Stimulated activated CD4-positive, alpha-beta T cell treated with anti-CD3 and anti-CD28 coated beads, TNF-alpha, amount 100 ng/mL, for 48 hours (primary cell): Measurements from ENCODE around the gene DRC7.

Experiments used
- DNase-seq, 3 donors: peaks; one replicate each; pipeline ENCODE4 v3.0.0-alpha.2; 2020; ENCODE audit warnings: low read depth in 3 of 3

The DRC7 gene

DNA sequence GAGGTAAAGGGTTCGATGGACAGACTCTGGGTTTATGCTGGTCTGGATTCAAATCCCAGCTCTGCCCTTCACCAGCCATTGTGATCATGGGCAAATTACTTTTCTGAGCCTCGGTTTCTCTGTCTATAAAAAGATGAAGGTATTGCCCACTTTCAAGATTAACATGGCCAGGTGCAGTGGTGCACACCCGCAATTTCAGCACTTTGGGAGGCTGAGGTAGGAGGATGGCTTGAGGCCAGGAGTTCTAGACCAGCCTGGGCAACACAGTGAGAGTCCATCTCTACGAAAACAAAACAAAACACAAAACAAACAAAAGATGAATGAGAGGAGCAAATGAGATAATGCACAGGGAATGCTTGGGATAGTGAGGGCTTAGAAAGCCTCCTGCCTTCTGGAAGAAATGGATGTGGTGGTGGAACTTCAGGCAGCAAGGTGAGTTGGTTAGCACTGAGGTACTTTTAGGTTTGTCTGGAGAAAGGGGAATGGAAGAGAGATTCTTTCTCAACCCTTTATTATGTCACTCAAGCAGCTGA is 18.0 kb upstream of the DRC7 start:
- no peak for DNase-seq

DNA sequence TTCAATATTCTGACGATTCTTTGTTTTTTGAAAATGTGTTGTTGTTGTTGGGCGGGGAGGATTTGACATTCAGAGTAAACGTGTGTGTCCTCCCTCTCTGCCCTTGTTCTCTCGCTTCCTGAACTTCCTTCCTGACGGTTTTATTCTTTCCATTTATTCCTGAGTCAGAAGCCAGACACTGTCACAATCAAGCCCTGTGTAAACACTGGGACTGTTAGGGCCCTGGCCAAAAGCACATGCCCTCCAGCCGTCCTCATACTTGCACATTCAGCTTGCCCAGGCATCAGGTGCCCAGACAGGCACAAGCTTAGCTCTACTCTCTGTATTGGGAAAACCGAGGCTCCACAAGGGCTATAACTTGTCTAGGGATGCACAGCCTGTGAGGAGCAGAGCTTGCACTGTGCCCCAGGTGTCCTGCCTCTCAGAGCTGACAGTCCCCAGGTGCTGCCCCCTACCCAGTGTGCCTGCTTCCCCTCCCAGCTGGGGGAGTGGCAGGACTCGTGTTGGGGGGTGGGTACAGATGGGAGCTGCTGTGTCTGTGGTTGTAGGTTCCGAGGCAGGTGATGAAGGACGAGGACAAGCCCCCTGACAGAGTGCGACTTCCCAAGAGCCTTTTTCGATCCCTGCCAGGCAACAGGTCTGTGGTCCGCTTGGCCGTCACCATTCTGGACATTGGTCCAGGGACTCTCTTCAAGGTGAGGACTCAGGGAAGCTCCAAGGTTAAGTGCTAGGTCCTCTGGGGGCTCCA is 16.8 kb upstream of the DRC7 start:
- no peak for DNase-seq

GRCh38 chr16:57679016-57679415 is 15.6 kb upstream of the DRC7 start:
- DNase-seq, result no peak

DNA sequence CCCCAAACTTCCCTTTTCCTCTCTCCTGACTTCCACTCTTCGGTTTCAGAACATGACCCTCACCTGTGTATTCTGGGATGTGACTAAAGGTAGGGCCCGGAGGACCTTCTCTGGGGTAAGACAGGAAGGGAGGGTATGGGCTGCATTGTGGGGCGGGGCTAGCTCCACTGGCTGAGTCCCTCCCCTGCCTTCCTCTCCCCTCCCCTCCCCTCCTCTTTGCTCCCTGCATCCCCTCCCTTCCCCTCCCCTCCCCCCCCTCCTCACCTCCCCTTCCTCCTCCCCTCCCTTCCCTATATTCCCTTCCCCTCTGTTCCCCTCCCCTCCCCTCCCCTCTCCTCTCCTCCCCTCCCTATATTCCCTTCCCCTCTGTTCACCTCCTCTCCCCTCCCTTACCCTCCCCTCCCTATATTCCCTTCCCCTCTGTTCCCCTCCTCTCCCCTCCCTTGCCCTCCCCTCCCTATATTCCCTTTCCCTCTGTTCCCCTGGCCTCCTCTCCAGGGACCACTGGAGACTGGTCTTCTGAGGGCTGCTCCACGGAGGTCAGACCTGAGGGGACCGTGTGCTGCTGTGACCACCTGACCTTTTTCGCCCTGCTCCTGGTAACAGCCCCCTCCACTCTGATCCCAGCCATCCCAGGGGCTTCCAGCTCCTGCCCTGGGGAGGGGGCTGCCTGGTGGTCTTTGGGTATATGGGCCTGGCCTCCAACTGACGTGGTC is 14.7 kb upstream of the DRC7 start:
- DNase-seq, result no peak

DNA sequence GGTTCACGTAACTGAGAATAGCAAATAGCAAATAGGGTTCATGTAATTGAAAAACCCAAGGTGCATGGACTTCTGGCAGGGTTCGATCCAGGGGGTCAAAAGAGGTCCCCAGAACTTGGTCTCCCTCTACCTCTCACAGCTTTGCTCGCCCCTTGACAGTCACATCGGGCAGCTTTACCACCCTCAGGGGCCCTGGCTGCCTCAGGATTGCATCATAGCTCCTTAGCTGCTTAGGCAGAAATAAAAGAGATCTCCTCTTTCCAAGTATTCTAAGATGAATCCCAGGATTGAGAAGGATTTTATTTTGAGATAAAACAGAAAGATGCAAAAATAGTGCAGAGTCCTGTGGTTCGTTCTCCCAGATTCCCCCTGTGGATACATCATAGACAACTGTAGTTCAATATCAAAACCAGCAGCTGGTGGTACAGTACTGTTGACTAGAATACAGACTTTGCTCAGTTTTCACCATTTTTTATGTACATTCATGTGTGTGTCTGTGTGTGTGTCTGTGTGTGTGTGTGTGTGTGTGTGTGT is 13.7 kb upstream of the DRC7 start:
- no peak for DNase-seq

DNA sequence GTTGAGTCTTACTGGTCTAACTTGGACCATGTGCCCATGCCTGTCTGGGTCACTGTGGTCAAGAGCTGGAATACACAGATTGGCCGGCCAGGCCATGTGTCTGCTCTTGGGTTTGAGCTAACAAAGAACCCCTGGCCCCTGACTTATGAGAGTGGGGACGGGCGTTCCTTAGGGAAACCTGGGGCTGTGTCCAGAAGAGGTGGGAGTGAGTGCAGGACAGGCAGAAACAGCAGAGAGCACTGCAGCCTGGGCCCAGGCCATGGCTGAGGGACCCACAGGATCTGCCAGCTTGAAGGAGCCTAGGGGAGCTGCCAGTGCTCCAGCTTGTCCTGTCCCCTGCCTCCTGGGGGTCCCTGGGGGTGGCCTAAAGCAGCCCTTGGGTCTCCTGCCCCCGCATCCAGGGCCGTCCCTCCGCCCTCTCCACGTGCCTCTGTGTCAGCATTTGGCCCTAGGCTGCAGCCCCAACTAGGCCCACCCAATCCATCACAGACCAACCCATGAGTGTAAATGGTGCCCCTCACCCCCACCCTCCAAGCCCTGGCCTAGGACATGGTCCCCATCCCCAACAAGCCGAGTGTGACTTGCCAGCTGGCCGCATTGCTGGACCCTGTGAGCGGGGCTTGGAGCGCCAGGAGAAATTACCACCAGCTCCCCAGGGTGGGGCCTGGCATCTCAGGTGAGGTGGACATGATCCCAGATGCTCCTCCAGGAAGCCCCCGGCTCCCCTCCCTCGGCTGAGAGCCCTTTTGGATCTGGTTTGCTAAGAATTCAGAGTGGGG is 12.5 kb upstream of the DRC7 start:
- no peak for DNase-seq

GRCh38 chr16:57682809-57683635 is 11.6 kb upstream of the DRC7 start:
- DNase-seq, result no peak

DNA sequence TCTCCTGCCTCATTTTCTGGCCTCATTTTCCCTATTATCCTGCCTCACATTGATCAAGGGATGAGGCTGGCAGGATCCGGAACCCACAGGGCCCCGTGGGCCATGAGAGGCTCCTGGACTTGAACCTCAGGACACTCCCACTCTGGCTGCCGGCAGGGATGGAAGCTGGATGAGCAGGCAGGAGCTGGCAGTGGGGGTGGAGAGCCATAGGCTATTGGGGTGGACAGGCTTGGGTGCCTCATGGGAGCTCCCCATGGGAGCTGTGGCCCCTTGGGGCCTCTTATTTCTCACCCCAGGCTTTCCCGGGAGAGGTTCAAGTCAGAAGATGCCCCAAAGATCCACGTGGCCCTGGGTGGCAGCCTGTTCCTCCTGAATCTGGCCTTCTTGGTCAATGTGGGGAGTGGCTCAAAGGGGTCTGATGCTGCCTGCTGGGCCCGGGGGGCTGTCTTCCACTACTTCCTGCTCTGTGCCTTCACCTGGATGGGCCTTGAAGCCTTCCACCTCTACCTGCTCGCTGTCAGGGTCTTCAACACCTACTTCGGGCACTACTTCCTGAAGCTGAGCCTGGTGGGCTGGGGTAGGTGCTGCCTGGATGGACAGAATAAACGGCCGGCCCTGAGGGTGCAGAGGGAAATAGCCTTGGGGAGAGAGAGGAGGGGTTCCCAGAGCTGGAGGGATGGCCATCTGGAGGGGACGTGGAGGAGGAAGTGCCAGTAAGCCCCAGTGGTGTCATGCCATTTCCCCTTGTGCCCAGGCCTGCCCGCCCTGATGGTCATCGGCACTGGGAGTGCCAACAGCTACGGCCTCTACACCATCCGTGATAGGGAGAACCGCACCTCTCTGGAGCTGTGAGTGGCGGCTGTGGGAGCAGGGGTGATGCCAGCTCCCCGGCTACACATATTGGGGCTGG is 10.7 kb upstream of the DRC7 start:
- no peak for DNase-seq

DNA sequence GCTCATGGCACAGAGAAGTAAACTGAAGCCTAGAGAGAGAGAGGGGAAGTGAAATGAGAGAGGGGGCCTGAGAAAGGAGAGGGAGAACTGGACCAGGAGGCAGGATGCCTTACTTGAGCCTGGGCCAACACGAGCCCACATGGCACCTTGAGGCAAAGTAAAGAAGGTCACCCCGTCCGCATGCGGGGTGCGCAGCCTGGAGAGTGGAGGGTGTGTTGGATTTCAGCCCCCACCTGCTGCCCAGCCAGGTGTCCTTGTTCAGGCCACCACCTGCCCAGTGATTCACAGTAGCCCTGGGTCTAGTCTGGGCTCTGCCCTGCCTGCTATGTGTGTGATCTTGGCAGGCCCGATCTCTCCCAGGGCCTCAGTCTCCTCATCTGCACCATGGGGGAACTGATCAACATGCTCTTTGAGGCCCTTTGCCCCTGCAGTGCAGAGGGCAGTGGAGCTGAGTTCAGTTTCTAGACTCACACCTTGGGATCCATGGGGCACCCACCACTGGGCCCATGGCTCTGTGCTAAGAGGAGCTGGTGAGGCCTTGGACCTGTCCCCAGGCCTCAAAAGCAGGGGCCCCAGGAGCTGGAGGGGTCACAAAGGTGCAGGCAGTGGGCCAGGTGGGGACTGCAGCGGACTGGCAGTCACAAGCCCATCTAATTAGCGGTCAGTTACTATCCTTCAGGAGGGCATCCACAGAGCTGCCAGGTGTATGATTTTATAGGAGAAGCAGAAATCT is 9.8 kb upstream of the DRC7 start:
- DNase-seq, result no peak

GRCh38 chr16:57685633-57686032 is 9.0 kb upstream of the DRC7 start:
- no peak for DNase-seq

GRCh38 chr16:57686577-57686976 is 8.0 kb upstream of the DRC7 start:
- DNase-seq, result no peak

DNA sequence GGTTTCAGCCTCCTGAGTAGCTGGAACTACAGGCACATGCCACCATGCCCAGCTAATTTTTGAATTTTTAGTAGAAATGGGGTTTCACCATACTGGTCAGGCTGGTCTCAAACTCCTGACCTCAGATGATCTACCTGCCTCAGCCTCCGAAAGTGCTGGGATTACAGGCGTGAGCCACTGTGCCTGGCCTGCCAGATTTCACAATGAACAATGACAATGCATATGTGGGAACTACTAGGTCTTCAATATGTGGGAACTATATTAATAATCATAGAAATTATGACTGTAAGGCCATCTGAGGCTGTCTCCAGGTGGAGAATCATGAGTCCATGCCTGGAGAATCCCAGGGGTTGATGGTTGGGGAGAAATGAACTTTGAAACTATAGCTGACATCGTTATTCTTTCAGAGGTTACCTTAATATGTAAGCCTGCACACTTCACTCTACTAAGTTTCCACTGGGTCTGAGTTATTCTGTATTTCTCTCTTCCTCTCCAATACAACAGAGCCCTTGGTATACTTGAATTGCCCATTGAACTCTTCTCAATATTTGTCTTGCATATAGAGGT is 7.2 kb upstream of the DRC7 start:
- DNase-seq, result no peak

DNA sequence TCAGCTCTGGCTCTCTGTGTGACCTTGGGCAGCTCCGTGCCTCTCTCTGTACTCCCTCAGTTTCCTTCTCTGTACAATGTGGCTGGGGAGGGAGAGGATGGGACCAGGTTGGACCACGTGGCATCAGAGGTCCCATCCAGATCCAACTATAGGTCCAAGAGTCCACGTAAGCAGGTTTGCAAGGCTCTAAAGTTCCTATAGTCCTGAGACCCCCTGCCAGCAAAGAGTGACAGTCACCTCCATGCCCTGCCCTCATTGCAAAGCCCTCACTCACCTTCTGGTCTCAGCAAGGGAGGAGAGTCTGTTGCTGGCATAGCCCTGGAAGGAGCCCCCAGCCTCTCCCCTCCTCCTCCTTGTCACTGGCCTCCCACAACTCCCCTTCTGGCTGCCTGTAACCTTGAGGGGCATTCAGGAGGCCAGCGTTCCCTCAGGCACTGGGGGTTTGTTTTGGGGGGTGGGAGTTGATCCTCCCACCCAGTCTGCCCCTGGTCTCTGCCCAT is 6.1 kb upstream of the DRC7 start:
- DNase-seq, result no peak

- DNase-seq, result no peak
Measured at GRCh38 chr16:57688987-57689761, 5.4 kb upstream of the DRC7 start.

DNA sequence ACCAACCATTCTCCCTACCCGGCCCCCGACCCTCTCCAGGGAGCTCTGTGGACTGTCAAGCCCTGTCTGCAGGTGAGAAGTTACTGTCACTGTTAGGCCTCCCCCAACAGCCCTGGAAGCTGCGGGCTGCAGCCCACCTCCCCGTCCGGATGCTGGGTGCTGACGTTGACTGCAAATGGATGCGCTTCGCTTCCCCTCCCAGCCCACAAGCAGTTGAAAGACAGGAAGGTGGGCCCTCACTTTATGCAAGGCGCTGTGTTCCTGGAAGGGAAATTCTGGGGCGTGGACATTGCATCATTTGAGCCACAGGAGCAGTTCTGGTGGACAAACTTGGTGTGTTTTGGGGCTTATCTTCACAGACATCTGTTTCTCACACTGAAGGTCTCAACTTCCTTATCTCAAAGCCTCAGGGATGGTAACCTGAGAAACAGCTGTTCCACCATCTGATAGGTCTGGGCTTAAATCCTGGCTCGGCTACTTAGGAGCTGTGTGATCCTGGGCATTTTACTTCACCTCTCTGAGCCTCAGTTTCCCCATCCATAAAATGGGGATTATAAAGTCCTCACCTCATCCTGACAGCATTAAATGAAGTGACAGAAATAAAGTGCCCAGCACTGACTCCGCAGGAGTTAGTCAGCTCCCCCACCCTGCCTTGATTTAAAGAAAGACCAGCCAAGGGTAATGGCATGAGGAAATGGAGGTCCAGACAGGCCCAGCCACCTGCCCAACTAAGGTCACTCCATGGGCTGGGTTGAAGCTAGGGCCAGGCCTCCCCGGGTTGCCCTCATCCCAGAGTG is 4.6 kb upstream of the DRC7 start:
- no peak for DNase-seq

GRCh38 chr16:57690782-57691471 is 3.7 kb upstream of the DRC7 start:
- no peak for DNase-seq

- DNase-seq, result no peak
Measured at GRCh38 chr16:57692636-57693035, 2.0 kb upstream of the DRC7 start.
